ENCODE data around the gene SDS.

DNA sequence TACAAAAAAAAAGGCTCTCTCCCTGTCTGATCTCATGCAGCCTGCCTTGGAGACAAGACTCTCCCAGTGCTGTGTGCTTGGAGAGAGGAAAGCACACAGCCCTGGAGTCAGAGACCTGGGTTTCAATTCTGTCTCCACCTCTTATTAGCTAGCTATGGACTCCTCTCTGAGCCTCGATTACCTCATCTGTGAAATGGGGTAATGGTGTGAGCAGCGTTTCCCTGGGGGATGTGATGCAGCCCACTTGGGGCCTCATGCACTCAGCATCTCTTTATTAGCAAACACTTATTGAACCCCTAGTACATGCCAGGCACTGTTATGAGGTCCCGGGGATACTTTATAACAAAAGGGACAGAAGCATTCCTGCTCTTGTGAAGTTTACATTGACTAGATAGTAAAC is 12.5 kb downstream of the SDS start:
- TF ChIP-seq, protein P1, sequence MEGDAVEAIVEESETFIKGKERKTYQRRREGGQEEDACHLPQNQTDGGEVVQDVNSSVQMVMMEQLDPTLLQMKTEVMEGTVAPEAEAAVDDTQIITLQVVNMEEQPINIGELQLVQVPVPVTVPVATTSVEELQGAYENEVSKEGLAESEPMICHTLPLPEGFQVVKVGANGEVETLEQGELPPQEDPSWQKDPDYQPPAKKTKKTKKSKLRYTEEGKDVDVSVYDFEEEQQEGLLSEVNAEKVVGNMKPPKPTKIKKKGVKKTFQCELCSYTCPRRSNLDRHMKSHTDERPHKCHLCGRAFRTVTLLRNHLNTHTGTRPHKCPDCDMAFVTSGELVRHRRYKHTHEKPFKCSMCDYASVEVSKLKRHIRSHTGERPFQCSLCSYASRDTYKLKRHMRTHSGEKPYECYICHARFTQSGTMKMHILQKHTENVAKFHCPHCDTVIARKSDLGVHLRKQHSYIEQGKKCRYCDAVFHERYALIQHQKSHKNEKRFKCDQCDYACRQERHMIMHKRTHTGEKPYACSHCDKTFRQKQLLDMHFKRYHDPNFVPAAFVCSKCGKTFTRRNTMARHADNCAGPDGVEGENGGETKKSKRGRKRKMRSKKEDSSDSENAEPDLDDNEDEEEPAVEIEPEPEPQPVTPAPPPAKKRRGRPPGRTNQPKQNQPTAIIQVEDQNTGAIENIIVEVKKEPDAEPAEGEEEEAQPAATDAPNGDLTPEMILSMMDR (IDR thresholded peaks at IDR 0.05), result no peak
- no peak for TF ChIP-seq POLR2A (IDR thresholded peaks at IDR 0.05)
- no peak for TF ChIP-seq POLR2AphosphoS5 (IDR thresholded peaks at IDR 0.05)
